Measurements from ENCODE around the gene HTR6. TPM values are rescaled to one million over a fixed set of nuclear protein-coding genes. Genes with fewer than 3 reads are reported as not detected.

HTR6 gene
- polyA plus RNA-seq, 1 experiment = not detected

DNA sequence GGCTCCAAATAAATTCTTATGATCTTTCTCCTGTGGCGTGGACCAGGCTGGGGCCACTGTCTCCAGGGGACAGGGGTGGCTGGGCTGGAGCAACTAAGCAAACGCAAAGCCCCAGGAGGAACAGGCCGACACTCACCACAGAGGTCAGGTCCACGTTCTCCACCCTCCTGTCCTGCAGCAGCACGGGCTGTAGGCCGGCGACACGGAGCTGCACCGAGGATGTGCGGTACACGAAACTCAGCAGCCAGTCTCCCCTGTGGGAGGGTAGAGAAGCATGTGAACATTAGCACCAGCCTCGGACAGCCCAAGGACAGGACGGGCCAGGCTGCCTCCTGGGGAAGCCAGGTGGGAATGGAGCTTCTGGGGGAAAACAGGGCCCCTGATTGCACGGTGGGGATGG lies 29.6 kb downstream of the HTR6 start:
- TF ChIP-seq, protein P1, sequence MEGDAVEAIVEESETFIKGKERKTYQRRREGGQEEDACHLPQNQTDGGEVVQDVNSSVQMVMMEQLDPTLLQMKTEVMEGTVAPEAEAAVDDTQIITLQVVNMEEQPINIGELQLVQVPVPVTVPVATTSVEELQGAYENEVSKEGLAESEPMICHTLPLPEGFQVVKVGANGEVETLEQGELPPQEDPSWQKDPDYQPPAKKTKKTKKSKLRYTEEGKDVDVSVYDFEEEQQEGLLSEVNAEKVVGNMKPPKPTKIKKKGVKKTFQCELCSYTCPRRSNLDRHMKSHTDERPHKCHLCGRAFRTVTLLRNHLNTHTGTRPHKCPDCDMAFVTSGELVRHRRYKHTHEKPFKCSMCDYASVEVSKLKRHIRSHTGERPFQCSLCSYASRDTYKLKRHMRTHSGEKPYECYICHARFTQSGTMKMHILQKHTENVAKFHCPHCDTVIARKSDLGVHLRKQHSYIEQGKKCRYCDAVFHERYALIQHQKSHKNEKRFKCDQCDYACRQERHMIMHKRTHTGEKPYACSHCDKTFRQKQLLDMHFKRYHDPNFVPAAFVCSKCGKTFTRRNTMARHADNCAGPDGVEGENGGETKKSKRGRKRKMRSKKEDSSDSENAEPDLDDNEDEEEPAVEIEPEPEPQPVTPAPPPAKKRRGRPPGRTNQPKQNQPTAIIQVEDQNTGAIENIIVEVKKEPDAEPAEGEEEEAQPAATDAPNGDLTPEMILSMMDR (IDR thresholded peaks at IDR 0.05; ENCODE audit: insufficient read depth, low read depth, low read length) = no peak
- H3K27me3 ChIP-seq (ENCODE audit: control insufficient read depth, insufficient read depth, low read length) = no peaks in the 10 kb centered on the region
- ChIA-PET POLR2A (no interaction called here), CTCF (interaction anchor here (0.9 to 9.7 kb wide), 3 partner anchors 9 to 23 kb away, joined by 3 to 65 read pairs (median 5); no protein-coding TSS in a partner anchor)
- no peak for DNase-seq (ENCODE audit: low read depth)
- peaks cover 11% of the 10 kb centered on the region for H3K36me3 ChIP-seq (ENCODE audit: control insufficient read depth, insufficient read depth, low read length)
- no peak overlapping the region for H3K4me3 ChIP-seq (ENCODE audit: low read depth, low read length)

DNA sequence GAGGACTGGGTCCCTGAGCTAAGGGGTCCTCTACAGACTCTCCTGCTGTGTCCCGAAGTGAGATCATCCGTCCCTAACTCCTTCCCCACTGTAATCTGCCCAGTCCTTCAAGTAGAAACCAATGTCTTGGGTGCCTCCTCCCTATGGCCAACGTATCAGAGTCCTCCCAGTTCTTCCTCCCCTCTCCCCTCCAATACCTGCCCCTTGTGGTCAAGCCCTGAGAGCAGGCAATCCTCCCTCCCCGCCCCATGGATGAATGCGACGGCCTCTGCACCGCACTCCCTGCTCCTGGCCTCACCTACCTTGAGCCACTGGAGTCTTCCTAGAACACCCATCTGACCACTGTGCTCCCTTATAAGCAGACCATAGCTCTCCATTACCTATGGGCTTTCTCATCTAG lies 31.1 kb downstream of the HTR6 start:
- H3K27me3 ChIP-seq (ENCODE audit: control insufficient read depth, insufficient read depth, low read length) = no peaks in the 10 kb centered on the region
- ChIA-PET CTCF (interaction anchor here (0.5 to 9.7 kb wide), 4 partner anchors 8 to 34 kb away, joined by 3 to 65 read pairs (median 7); no protein-coding TSS in a partner anchor), POLR2A (no interaction called here)
- H3K36me3 ChIP-seq (ENCODE audit: control insufficient read depth, insufficient read depth, low read length) = peaks cover 8% of the 10 kb centered on the region
- no peak overlapping the region for H3K4me3 ChIP-seq (ENCODE audit: low read depth, low read length)
- TF ChIP-seq, protein P1 (IDR thresholded peaks at IDR 0.05; ENCODE audit: insufficient read depth, low read depth, low read length) = no peak
- DNase-seq (ENCODE audit: low read depth) = no peak

DNA sequence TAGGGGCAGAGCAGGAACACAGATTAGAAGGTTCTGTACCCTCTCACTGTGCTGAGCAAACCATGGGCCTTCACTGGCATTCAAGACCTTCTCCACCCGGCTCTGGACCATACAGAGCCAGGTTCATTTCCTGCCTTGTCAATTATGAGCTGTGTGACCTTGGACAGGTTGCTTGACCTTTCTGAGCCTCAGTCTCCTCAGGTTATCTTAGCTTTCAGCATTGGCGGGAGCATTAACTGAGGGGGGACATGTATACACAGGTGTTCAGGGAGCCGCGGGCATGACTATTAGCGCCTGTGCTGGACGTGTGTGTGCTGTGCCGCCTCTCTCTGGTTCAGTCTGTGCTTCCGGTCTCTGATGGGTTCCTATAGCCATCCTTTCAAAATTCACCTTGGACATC lies 32.1 kb downstream of the HTR6 start:
- no peaks in the 10 kb centered on the region for H3K27me3 ChIP-seq (ENCODE audit: control insufficient read depth, insufficient read depth, low read length)
- no peak for DNase-seq (ENCODE audit: low read depth)
- TF ChIP-seq, protein P1 (IDR thresholded peaks at IDR 0.05; ENCODE audit: insufficient read depth, low read depth, low read length) = no peak
- H3K4me3 ChIP-seq (ENCODE audit: low read depth, low read length) = no peak overlapping the region
- ChIA-PET CTCF (interaction anchor here (2.0 to 9.7 kb wide), 2 partner anchors 7 to 36 kb away, joined by 11 to 65 read pairs; no protein-coding TSS in a partner anchor), POLR2A (interaction anchor here (0.6 kb wide), 1 partner anchor 10 kb away, joined by 3 read pairs; no protein-coding TSS in a partner anchor)
- H3K36me3 ChIP-seq (ENCODE audit: control insufficient read depth, insufficient read depth, low read length) = peaks cover 8% of the 10 kb centered on the region

DNA sequence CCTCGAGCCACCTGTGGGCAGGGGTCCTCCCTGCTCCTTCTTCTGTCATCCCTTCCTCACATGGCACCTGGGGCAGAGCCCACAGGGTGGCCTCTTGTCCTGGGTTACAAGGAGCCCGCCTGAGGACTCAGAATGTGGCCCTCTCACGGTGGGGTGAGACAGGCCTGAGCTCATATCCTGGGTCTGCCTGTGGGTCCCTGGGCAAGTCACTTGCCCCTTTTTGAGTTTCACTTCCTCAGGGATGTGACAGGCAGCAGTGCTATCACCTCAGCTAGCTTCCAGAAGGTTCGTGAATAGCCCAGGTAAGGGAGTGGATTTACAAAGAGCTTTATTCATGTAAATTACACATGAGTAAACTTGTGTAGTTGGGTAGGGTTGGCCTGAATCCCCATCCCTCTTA lies 33.5 kb downstream of the HTR6 start:
- POLR2A ChIA-PET = interaction anchor here (0.7 kb wide), 1 partner anchor 16 kb away, joined by 12 read pairs; no protein-coding TSS in a partner anchor
- Histone ChIP-seq H3K4me3 (ENCODE audit: low read depth, low read length) (no peak overlapping the region), H3K27me3 (ENCODE audit: control insufficient read depth, insufficient read depth, low read length) (no peaks in the 10 kb centered on the region), H3K36me3 (ENCODE audit: control insufficient read depth, insufficient read depth, low read length) (peaks cover 8% of the 10 kb centered on the region)
- CTCF ChIA-PET = interaction anchor here (0.9 to 2.0 kb wide), 3 partner anchors 8 to 37 kb away, joined by 3 to 11 read pairs (median 4); no protein-coding TSS in a partner anchor
- TF ChIP-seq, protein P1 (IDR thresholded peaks at IDR 0.05; ENCODE audit: insufficient read depth, low read depth, low read length) = no peak
- no peak for DNase-seq (ENCODE audit: low read depth)

DNA sequence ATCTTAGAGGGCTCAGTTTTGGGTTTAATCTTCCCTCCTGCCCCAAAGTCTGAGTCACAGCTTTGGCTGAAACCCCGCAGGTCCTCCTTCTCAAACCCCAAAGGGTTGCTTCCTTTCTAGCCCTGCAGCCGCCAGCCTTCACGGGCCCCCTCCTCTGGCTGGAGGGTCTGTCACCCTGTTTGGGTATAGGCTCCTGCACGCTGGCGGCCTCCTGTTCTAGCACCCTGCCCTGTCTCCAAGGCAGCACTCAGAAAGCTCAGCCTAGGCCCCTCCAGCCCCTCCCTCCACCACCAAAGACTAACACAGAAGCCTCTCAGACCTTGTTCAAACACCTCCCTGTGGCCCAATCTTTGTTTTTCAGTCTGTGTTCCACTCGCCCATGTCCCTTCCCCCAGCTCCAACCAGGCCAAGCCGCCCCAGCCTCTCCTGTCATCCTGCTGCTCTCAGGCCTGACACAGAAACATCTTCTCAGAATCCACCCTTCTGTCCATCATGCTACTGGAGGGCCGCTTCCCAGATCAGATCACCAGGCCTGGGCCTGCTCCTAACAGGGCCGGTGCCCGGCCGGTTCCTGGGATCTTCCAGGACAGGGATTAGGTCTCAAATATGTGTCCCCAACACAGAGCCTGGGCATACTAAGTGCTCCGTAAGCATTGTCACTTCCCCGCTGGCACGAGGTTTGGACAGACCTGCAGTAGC lies 35.6 kb downstream of the HTR6 start:
- no peak for DNase-seq (ENCODE audit: low read depth)
- Histone ChIP-seq H3K4me3 (ENCODE audit: low read depth, low read length) (no peak overlapping the region), H3K36me3 (ENCODE audit: control insufficient read depth, insufficient read depth, low read length) (peaks cover 3% of the 10 kb centered on the region), H3K27me3 (ENCODE audit: control insufficient read depth, insufficient read depth, low read length) (no peaks in the 10 kb centered on the region)
- POLR2A ChIA-PET = no interaction called here
- CTCF ChIA-PET = interaction anchor here (1.1 to 1.2 kb wide), 2 partner anchors 11 to 38 kb away, joined by 3 read pairs; no protein-coding TSS in a partner anchor
- TF ChIP-seq, protein P1 (IDR thresholded peaks at IDR 0.05; ENCODE audit: insufficient read depth, low read depth, low read length) = no peak

Data from BJ (cell line).